ENCODE data around the gene ZNF215.

DNA sequence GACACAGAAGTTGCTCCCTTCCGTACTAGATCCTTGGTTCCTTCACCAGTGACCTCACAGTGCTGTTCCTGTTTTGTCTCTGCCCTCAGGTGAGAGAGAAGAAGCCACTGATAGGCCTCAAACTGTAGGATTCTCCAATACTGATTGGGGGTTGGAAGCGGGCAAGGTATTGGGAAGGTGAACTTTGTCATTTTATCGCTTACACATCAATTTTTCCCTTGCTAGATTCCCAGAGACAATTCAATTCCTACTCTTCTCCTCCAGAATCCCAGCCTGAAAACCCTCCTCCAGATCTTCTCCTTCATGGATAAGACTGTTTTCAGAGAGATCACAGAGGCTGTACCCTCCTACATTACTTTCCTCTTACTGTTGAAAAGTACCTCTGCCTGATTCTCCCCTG is 14.8 kb upstream of the ZNF215 start:
- TF ChIP-seq POLR2A (IDR thresholded peaks at IDR 0.05) (no peak), CTCF (IDR thresholded peaks at IDR 0.05) (no peak)

All from body of pancreas (tissue), 4 donors.